SU-DHL-6 (cell line): ENCODE data around the gene HOMEZ.

Experiments used
- H2AFZ ChIP-seq: fragments of 200-600 bp; sonication (generic); 2 replicates; pipeline ENCODE4 v1.6.1; 2014; ENCODE audit warnings: low read depth, mild to moderate bottlenecking, moderate library complexity, mixed read lengths, antibody characterized with exemption, low read length; ENCODE audit not compliant: severe bottlenecking
- H3F3A ChIP-seq: fragments of 200-600 bp; shearing (Covaris generic); 2 replicates; pipeline ENCODE4 v1.6.0; 2016; ENCODE audit warnings: antibody characterized with exemption, mild to moderate bottlenecking; ENCODE audit not compliant: insufficient read depth
- H3K27ac ChIP-seq: fragments of 200-600 bp; sonication (generic); 2 replicates; pipeline ENCODE4 v1.5.1; 2016; ENCODE audit warnings: low read depth, mild to moderate bottlenecking, low read length, moderate library complexity, mixed read lengths
- H3K27me3 ChIP-seq: fragments of 200-600 bp; sonication (generic), shearing (Covaris generic); 2 replicates; pipeline ENCODE4 v1.6.0; 2014; ENCODE audit warnings: mild to moderate bottlenecking, low read length
- H3K36me3 ChIP-seq: fragments of 200-600 bp; sonication (generic); 2 replicates; pipeline ENCODE4 v1.6.1; 2014; ENCODE audit warnings: mild to moderate bottlenecking, low read length, mixed read lengths
- H3K4me2 ChIP-seq: fragments of 300-600, 200-600 bp; shearing (Covaris generic), sonication (generic); 2 replicates; pipeline ENCODE4 v1.6.0; 2014; ENCODE audit warnings: low read length, low read depth, mild to moderate bottlenecking; ENCODE audit not compliant: poor library complexity, severe bottlenecking
- H3K4me3 ChIP-seq: fragments of 200-600 bp; sonication (generic); 2 replicates; pipeline ENCODE4 v1.5.1; 2014; ENCODE audit warnings: antibody characterized with exemption, low read length, mild to moderate bottlenecking, mixed read lengths; ENCODE audit not compliant: insufficient read depth, poor library complexity, severe bottlenecking
- H3K79me2 ChIP-seq: fragments of 200-600 bp; sonication (generic); 2 replicates; pipeline ENCODE4 v1.6.1; 2014; ENCODE audit warnings: mild to moderate bottlenecking, low read length, moderate library complexity; ENCODE audit not compliant: insufficient read depth
- H3K9ac ChIP-seq: fragments of 200-600 bp; sonication (generic); 2 replicates; pipeline ENCODE4 v1.7.0; 2014; ENCODE audit warnings: mild to moderate bottlenecking, low read length
- H3K9me2 ChIP-seq: fragments of 200-600 bp; sonication (generic); replicated peaks from 2 replicates; pipeline ENCODE4 v1.6.1; 2014; ENCODE audit warnings: low read length; ENCODE audit not compliant: insufficient read depth
- H3K9me3 ChIP-seq: fragments of 200-600 bp; sonication (generic); 2 replicates; pipeline ENCODE4 v1.6.1; 2014; ENCODE audit warnings: low read length, mixed read lengths; ENCODE audit not compliant: insufficient read depth
- H4K20me1 ChIP-seq: fragments of 200-600 bp; sonication (generic); 2 replicates; pipeline ENCODE4 v1.6.1; 2014; ENCODE audit warnings: low read depth, mild to moderate bottlenecking, antibody characterized with exemption, low read length, moderate library complexity, mixed read lengths
- EZH2phosphoT487 ChIP-seq: fragments of 200-600 bp; sonication (generic), shearing (Covaris generic); conservative IDR thresholded peaks from 2 replicates; pipeline ENCODE4 v1.6.1; 2018; ENCODE audit warnings: mild to moderate bottlenecking, antibody characterized with exemption, low read length, moderate library complexity, mixed read lengths
- TF ChIP-seq, protein P1 (sequence below): fragments of 200-600 bp; sonication (generic); IDR thresholded peaks from one replicate; pipeline ENCODE4 v1.5.1; 2017; ENCODE audit warnings: antibody characterized with exemption, mild to moderate bottlenecking, low read length, moderate library complexity; ENCODE audit not compliant: insufficient read depth, poor library complexity, severe bottlenecking

Gene HOMEZ

DNA sequence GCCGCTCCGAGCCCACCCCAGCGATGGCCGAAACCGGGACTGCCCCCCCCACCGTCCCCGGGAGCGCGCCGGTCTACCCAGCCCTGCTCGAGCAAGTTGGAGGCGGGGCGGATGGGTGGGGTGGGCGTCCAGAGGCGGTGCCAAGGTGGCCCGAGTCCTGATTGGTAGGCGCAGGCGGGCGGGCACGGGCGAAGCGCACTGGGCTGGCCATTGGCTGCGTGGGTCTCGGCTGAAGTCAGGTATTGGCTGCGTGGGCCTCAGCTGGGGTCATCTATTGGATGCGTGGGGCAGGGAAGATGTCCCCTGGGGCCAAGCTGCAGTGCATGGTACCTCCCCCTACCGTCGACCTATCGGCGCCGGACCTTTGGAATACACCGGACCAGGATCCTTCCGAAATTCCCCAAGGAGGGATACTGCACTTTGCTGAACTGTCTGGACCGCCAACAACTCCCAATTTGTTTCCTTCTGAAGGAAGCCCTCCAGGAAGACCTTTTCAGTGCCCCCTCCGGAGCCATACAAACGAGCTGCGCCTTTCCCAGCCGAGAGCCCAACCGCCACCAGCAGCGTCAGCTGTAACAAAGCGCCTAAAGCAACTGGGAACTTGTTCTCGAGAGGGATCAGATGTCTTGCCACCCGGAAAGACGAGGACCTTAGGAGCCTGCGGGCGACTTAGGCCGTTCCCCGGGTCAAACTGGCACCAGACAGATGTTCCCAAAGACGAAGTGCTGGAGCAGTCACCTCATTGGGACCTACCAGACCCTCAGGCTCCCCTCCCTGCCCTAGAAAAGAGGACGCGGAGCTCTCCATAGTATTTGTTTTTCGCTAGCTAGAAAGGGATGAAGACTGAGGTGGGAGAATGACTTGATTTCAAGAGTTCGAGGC, at the start of gene HOMEZ:
HOMEZ (minus strand) TSS at position 113 of the 882 bp plus-strand sequence. CDS start 180 bp downstream, outside the sequence.
- H3K27ac ChIP-seq = 0 out of 2 replicates have a peak within 1 kb of the TSS, but pooled peaks have one; percentile 27

GRCh38 chr14:23335623-23336022, 49.7 kb upstream of the HOMEZ start:
- no peaks in the 10 kb centered on the region for H3K27me3 ChIP-seq
- H4K20me1 ChIP-seq = no peaks in the 10 kb centered on the region
- H2AFZ ChIP-seq = no peak overlapping the region
- no peaks in the 10 kb centered on the region for H3K9me2 ChIP-seq
- no peak overlapping the region for H3K9ac ChIP-seq
- no peak overlapping the region for H3K27ac ChIP-seq
- no peak overlapping the region for H3K4me3 ChIP-seq
- H3K36me3 ChIP-seq = no peaks in the 10 kb centered on the region
- H3K9me3 ChIP-seq = peaks cover 21% of the 10 kb centered on the region; the same call in 1 of the 2 replicates
- no peaks in the 10 kb centered on the region for H3K79me2 ChIP-seq
- TF ChIP-seq EZH2phosphoT487 = no peak
- TF ChIP-seq, protein P1, sequence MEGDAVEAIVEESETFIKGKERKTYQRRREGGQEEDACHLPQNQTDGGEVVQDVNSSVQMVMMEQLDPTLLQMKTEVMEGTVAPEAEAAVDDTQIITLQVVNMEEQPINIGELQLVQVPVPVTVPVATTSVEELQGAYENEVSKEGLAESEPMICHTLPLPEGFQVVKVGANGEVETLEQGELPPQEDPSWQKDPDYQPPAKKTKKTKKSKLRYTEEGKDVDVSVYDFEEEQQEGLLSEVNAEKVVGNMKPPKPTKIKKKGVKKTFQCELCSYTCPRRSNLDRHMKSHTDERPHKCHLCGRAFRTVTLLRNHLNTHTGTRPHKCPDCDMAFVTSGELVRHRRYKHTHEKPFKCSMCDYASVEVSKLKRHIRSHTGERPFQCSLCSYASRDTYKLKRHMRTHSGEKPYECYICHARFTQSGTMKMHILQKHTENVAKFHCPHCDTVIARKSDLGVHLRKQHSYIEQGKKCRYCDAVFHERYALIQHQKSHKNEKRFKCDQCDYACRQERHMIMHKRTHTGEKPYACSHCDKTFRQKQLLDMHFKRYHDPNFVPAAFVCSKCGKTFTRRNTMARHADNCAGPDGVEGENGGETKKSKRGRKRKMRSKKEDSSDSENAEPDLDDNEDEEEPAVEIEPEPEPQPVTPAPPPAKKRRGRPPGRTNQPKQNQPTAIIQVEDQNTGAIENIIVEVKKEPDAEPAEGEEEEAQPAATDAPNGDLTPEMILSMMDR = no peak
- H3K4me2 ChIP-seq = no peak overlapping the region
- H3F3A ChIP-seq = no peaks in the 10 kb centered on the region

More for the DNA sequence above, at the start of gene HOMEZ:
- no peak for TF ChIP-seq EZH2phosphoT487
- TF ChIP-seq, protein P1 = no peak
- H4K20me1 ChIP-seq = no peaks in the 10 kb centered on the region
- H3K79me2 ChIP-seq = peaks cover 21% of the 10 kb centered on the region
- H3K4me2 ChIP-seq = peak within 1 kb of the TSS; percentile 92
- H3K4me3 ChIP-seq = peak within 1 kb of the TSS; percentile 90
- H3F3A ChIP-seq = no peaks in the 10 kb centered on the region
- peak within 1 kb of the TSS; percentile 91 for H3K9ac ChIP-seq
- H2AFZ ChIP-seq = peak within 1 kb of the TSS; percentile 96
- no peaks in the 10 kb centered on the region for H3K9me3 ChIP-seq
- H3K36me3 ChIP-seq = no peaks in the 10 kb centered on the region
- no peaks in the 10 kb centered on the region for H3K27me3 ChIP-seq
- no peaks in the 10 kb centered on the region for H3K9me2 ChIP-seq

- H3K36me3 ChIP-seq = peaks cover 8% of the 10 kb centered on the region
- H3K79me2 ChIP-seq = peaks cover 5% of the 10 kb centered on the region
- peaks cover 21% of the 10 kb centered on the region for H3F3A ChIP-seq
- no peaks in the 10 kb centered on the region for H3K9me3 ChIP-seq
- H2AFZ ChIP-seq = no peak overlapping the region
- H3K9me2 ChIP-seq = no peaks in the 10 kb centered on the region
- H3K9ac ChIP-seq = no peak overlapping the region
- no peak overlapping the region for H3K4me3 ChIP-seq
- no peak overlapping the region for H3K27ac ChIP-seq
- no peaks in the 10 kb centered on the region for H4K20me1 ChIP-seq
- TF ChIP-seq, protein P1 = peak; percentile 82
- TF ChIP-seq EZH2phosphoT487 = no peak
- H3K4me2 ChIP-seq = no peak overlapping the region
- no peaks in the 10 kb centered on the region for H3K27me3 ChIP-seq
Observed at GRCh38 chr14:23327947-23328744, 42.2 kb upstream of the HOMEZ start.
